Esophagus squamous epithelium (tissue), 5 donors: Measurements from ENCODE around the gene ST6GALNAC3. TPM values are rescaled to one million over a fixed set of nuclear protein-coding genes. Genes with fewer than 3 reads are reported as not detected.

Source experiments
- DNase-seq: peaks from one replicate; lab custom pipeline; 2025; lab: John Stamatoyannopoulos, UW
- H3K27ac ChIP-seq, 4 donors: fragments of 200-600 bp; sonication (generic); one replicate each; pipeline ENCODE4 v1.5.1; 2016 to 2019; ENCODE audit warnings: mild to moderate bottlenecking in 1 of 4
- H3K27me3 ChIP-seq, 4 donors: fragments of 200-600 bp; sonication (generic); 1 replicate in 3 of 4; 2 replicates in 1 of 4; pipeline versions ENCODE4 v1.5.1 to v1.6.0; 2017 to 2021; ENCODE audit warnings: antibody characterized with exemption in 1 of 4
- H3K36me3 ChIP-seq, 3 donors: fragments of 200-600 bp; sonication (generic); one replicate each; pipeline ENCODE4 v1.5.1; 2016 to 2019
- H3K4me1 ChIP-seq, 3 donors: fragments of 200-600 bp; sonication (generic); one replicate each; pipeline ENCODE4 v1.5.1; 2017 to 2019
- H3K4me3 ChIP-seq, 4 donors: fragments of 200-600 bp; sonication (generic); 1 replicate in 3 of 4; 2 replicates in 1 of 4; pipeline ENCODE4 v1.5.1; 2016 to 2019; ENCODE audit warnings: mild to moderate bottlenecking in 2 of 4, moderate library complexity in 1 of 4
- H3K9me3 ChIP-seq, 3 donors: fragments of 200-600 bp; sonication (generic); one replicate each; pipeline ENCODE4 v1.5.1; 2016 to 2019
- POLR2A ChIP-seq, 4 donors: fragments of 450-650 bp; IDR thresholded peaks; one replicate each; pipeline ENCODE4 v1.6.1; 2017; ENCODE audit warnings: antibody characterized with exemption in 4 of 4, mild to moderate bottlenecking in 4 of 4, moderate library complexity in 3 of 4
- WGBS, 2 donors: methylation state at CpG; one replicate each; pipeline ENCODE4 v1.1.5; 2018; 5-methylcytosine and 5-hydroxymethylcytosine counted together
- intact Hi-C: fragments of 100-400 bp; cut with DNase I; formaldehyde crosslinking; loops from one replicate; pipeline ENCODE4 v1.15.0; 2022
- total RNA-seq, 4 donors: library from RNA; depleted of rRNA; stranded (reverse); fragments of >200 nt; gene quantifications; one replicate each; pipeline ENCODE4 v1.1.0, GENCODE V29; 2016
- TF ChIP-seq, protein P1 (sequence below), 6 experiments: fragments of 450-650 bp in 4 of 6; fragments of 200-600 bp in 2 of 6; sonication (generic) in 2 of 6; IDR thresholded peaks; one replicate each; pipeline ENCODE4 v1.5.1; 2016 to 2019; ENCODE audit warnings: antibody characterized with exemption in 6 of 6, mild to moderate bottlenecking in 4 of 6, moderate library complexity in 4 of 6
- donor health status: DM: yes; HTN: yes; CAD: no.

Gene ST6GALNAC3
- total RNA-seq, 4 donors from 2014 or later = 0.27 to 4.3 (median 2.2) TPM

DNA sequence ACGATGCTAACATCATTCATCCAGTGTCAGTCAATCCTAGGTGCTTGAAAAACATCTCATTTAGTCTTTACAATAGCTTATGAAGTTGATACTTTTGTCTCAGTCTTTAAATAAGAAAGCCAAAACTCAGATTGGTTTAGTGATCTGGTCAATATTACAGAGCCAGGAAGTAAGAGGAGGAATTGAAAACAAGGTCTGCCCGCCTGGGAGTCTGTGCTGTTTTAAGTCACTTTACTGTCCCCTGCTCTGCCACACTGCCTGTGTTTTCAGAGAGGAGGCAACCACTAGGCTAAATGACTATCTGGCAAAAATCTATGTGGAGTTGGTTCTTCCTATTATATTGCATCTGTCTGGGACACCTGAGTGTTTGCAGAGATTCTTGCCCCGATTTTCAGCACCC lies 62.3 kb downstream of the ST6GALNAC3 start:
- peak overlapping the region in 2 of 4 donors; percentile 33 to 54 for H3K27ac ChIP-seq

GRCh38 chr1:76137746-76138145 lies 63.2 kb downstream of the ST6GALNAC3 start:
- intact Hi-C loops = no loop called here
- Histone ChIP-seq H3K27ac (peak overlapping the region in 3 of 4 donors; percentile 33 to 70 (median 54)), H3K4me1 (peaks cover 0 to 12% (median 0%) of the 10 kb centered on the region in 3 donors), H3K36me3 (no peaks in the 10 kb centered on the region), H3K27me3 (no peaks in the 10 kb centered on the region), H3K4me3 (no peak overlapping the region), H3K9me3 (no peaks in the 10 kb centered on the region)
- DNase-seq = no peak
- TF ChIP-seq, protein P1, sequence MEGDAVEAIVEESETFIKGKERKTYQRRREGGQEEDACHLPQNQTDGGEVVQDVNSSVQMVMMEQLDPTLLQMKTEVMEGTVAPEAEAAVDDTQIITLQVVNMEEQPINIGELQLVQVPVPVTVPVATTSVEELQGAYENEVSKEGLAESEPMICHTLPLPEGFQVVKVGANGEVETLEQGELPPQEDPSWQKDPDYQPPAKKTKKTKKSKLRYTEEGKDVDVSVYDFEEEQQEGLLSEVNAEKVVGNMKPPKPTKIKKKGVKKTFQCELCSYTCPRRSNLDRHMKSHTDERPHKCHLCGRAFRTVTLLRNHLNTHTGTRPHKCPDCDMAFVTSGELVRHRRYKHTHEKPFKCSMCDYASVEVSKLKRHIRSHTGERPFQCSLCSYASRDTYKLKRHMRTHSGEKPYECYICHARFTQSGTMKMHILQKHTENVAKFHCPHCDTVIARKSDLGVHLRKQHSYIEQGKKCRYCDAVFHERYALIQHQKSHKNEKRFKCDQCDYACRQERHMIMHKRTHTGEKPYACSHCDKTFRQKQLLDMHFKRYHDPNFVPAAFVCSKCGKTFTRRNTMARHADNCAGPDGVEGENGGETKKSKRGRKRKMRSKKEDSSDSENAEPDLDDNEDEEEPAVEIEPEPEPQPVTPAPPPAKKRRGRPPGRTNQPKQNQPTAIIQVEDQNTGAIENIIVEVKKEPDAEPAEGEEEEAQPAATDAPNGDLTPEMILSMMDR (IDR thresholded peaks at IDR 0.05) = no peak
- TF ChIP-seq POLR2A (IDR thresholded peaks at IDR 0.05) = no peak
- WGBS, 2 donors = 78 to 79% methylated on average over 3 of the region's 3 CpGs

More for the DNA sequence above, 62.3 kb downstream of the ST6GALNAC3 start:
- DNase-seq = no peak
- Histone ChIP-seq H3K4me3 (no peak overlapping the region), H3K27me3 (no peaks in the 10 kb centered on the region), H3K9me3 (no peaks in the 10 kb centered on the region), H3K4me1 (peaks cover 0 to 9% (median 0%) of the 10 kb centered on the region in 3 donors), H3K36me3 (no peaks in the 10 kb centered on the region)
- WGBS, 2 donors = 61 to 76% methylated on average over 2 to 3 of the region's 3 CpGs
- intact Hi-C loops = no loop called here
- TF ChIP-seq POLR2A (IDR thresholded peaks at IDR 0.05) = no peak
- TF ChIP-seq, protein P1 (IDR thresholded peaks at IDR 0.05) = no peak

DNA sequence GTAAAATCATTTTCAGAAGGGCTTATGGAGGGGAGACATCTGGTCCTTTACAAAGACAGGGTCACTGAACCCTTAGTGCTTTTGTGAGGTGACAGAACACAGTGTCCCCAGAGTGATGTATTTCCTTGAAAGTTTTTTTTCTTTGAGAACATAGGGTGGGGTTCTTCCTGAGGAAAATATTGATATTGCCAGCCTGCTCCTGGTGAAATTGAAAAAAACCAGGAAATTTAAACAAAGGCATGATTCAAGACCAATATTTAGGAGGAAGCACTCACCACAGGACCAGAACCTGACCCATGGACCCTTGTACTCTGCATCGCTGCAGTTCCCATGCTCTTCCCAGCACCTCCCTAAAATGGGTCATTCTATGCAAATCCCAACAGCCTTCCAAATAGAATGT lies 63.7 kb downstream of the ST6GALNAC3 start:
- peak overlapping the region in 3 of 4 donors; percentile 27 to 63 (median 54) for H3K27ac ChIP-seq
- H3K27me3 ChIP-seq = no peaks in the 10 kb centered on the region
- no peak for DNase-seq
- H3K9me3 ChIP-seq = no peaks in the 10 kb centered on the region
- no peaks in the 10 kb centered on the region for H3K36me3 ChIP-seq
- WGBS, 2 donors = 63 to 91% methylated on average over 1 of the region's 1 CpG
- intact Hi-C loops = no loop called here
- H3K4me3 ChIP-seq = no peak overlapping the region
- TF ChIP-seq, protein P1 (IDR thresholded peaks at IDR 0.05) = no peak
- no peak for TF ChIP-seq POLR2A (IDR thresholded peaks at IDR 0.05)
- peaks cover 0 to 17% (median 0%) of the 10 kb centered on the region in 3 donors for H3K4me1 ChIP-seq

DNA sequence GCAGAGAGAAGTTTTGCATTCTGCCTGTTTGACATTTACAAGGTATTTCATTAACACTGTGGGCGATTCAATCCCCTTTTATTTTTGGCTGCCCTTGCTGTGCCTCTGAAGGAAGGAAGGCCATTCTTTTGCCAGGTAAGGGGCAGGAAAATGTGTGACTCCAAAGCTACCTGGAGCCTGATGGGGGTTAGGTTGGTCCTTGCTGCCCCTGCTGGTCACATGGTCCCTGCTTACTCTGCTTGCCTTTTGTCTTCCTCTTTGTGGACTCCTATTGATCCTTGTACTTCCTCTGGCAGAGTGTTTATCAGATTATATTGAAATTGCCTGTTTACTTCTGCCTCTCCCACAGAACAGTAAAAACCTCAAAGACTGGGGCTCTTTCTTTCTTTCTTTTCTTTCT lies 65.7 kb downstream of the ST6GALNAC3 start:
- Histone ChIP-seq H3K4me3 (no peak overlapping the region), H3K36me3 (no peaks in the 10 kb centered on the region), H3K27me3 (no peaks in the 10 kb centered on the region), H3K4me1 (peaks cover 0 to 18% (median 0%) of the 10 kb centered on the region in 3 donors), H3K27ac (peak overlapping the region in 3 of 4 donors; percentile 7 to 50 (median 38)), H3K9me3 (no peaks in the 10 kb centered on the region)
- TF ChIP-seq POLR2A (IDR thresholded peaks at IDR 0.05) = no peak
- TF ChIP-seq, protein P1 (IDR thresholded peaks at IDR 0.05) = no peak
- WGBS, 2 donors = 71 to 73% methylated on average over 1 of the region's 1 CpG
- intact Hi-C loops = no loop called here
- DNase-seq = no peak

DNA sequence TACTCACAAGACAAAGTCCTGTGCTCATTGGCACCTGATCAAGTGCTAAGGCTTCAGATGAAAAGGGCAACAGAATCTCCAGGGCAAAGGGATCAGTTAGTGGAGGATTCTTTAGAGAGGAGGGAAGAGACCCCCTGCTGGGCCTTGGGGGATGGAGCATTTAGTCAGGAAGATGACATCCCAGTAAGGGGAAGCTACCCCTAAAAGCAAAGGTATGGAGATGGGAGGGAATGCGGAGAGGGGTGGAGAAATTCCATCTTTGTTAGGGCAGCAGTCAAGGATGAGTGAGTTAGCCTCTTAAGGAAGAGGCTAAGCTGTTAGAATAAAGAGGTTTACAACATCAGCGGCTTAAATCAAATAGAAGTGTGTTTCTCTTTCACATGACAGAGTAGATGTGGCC lies 67.4 kb downstream of the ST6GALNAC3 start:
- intact Hi-C loops = no loop called here
- WGBS, 2 donors = 74 to 85% methylated on average over 2 of the region's 2 CpGs
- Histone ChIP-seq H3K4me1 (peaks cover 0 to 18% (median 0%) of the 10 kb centered on the region in 3 donors), H3K9me3 (no peaks in the 10 kb centered on the region), H3K27me3 (no peaks in the 10 kb centered on the region), H3K27ac (no peak overlapping the region), H3K36me3 (no peaks in the 10 kb centered on the region), H3K4me3 (no peak overlapping the region)
- TF ChIP-seq, protein P1 (IDR thresholded peaks at IDR 0.05) = no peak
- no peak for TF ChIP-seq POLR2A (IDR thresholded peaks at IDR 0.05)
- DNase-seq = no peak
